Type B pancreatic cell (in vitro differentiated cells): ENCODE data around the gene TTLL4. TPM values are rescaled to one million over a fixed set of nuclear protein-coding genes. Genes with fewer than 3 reads are reported as not detected.

Experiments used
- DNase-seq: peaks from one replicate; pipeline ENCODE4 v3.0.0; 2021; ENCODE audit warnings: mixed read lengths; ENCODE audit not compliant: unreplicated experiment; ENCODE audit errors: extremely low spot score
- H3K27ac Mint-ChIP-seq: 2 replicates; pipeline ENCODE4 v1.8.0; 2021; ENCODE audit warnings: mild to moderate bottlenecking, mixed read lengths
- H3K27me3 Mint-ChIP-seq: 2 replicates; pipeline ENCODE4 v1.8.0; 2021; ENCODE audit warnings: mixed read lengths
- H3K36me3 Mint-ChIP-seq: 2 replicates; pipeline ENCODE4 v1.8.0; 2021; ENCODE audit warnings: mixed read lengths
- H3K4me1 Mint-ChIP-seq: one replicate; pipeline ENCODE4 v1.8.0; 2021; ENCODE audit warnings: mixed read lengths; ENCODE audit not compliant: unreplicated experiment
- H3K4me3 Mint-ChIP-seq: 2 replicates; pipeline ENCODE4 v1.8.0; 2021; ENCODE audit warnings: mild to moderate bottlenecking, mixed read lengths
- H3K9me3 Mint-ChIP-seq: 2 replicates; pipeline ENCODE4 v1.8.0; 2021; ENCODE audit warnings: mixed read lengths
- CTCF ChIP-seq: fragments of 200-600 bp; sonication (generic); conservative IDR thresholded peaks from 2 replicates; pipeline ENCODE4 v1.5.0; 2021; ENCODE audit warnings: antibody characterized with exemption, mild to moderate bottlenecking
- total RNA-seq: library from RNA; stranded (reverse); gene quantifications from 2 replicates; pipeline ENCODE4 v1.2.1, GENCODE V29; 2021; ENCODE audit warnings: low replicate concordance

Gene TTLL4
- total RNA-seq, 1 donor from 2014 or later, result 79.8 TPM

- no peak overlapping the region for H3K27ac Mint-ChIP-seq
- DNase-seq, result no peak
- TF ChIP-seq CTCF, result no peak
- H3K9me3 Mint-ChIP-seq, result peaks cover 5% of the 10 kb centered on the region
- H3K36me3 Mint-ChIP-seq, result peaks cover 17% of the 10 kb centered on the region
- no peak overlapping the region for H3K4me3 Mint-ChIP-seq
- H3K4me1 Mint-ChIP-seq, result peaks cover 13% of the 10 kb centered on the region
- peaks cover 12% of the 10 kb centered on the region for H3K27me3 Mint-ChIP-seq
Measured at GRCh38 chr2:218777276-218777990, 66.8 kb downstream of the TTLL4 start.

GRCh38 chr2:218780046-218780445, 69.4 kb downstream of the TTLL4 start:
- H3K9me3 Mint-ChIP-seq, result peaks cover 5% of the 10 kb centered on the region
- peak overlapping the region; percentile 15 for H3K4me3 Mint-ChIP-seq
- peaks cover 11% of the 10 kb centered on the region for H3K36me3 Mint-ChIP-seq
- DNase-seq, result no peak
- peaks cover 24% of the 10 kb centered on the region for H3K27me3 Mint-ChIP-seq
- peaks cover 23% of the 10 kb centered on the region for H3K4me1 Mint-ChIP-seq
- peak overlapping the region; percentile 34 for H3K27ac Mint-ChIP-seq
- TF ChIP-seq CTCF, result no peak

GRCh38 chr2:218780851-218781690, 70.4 kb downstream of the TTLL4 start:
- Mint-ChIP-seq H3K36me3 (peaks cover 11% of the 10 kb centered on the region), H3K27ac (peak overlapping the region; percentile 82), H3K4me1 (peaks cover 23% of the 10 kb centered on the region), H3K4me3 (peak overlapping the region; percentile 87), H3K27me3 (peaks cover 24% of the 10 kb centered on the region), H3K9me3 (peaks cover 5% of the 10 kb centered on the region)
- no peak for TF ChIP-seq CTCF
- DNase-seq, result no peak

GRCh38 chr2:218781691-218782527, 71.3 kb downstream of the TTLL4 start, which contains the start of gene CYP27A1:
Gene CYP27A1, plus strand, starts transcription at chr2:218782147. Its CDS starts 36 bp downstream, at chr2:218782183.
- H3K27ac Mint-ChIP-seq, result peak within 1 kb of the TSS; percentile 82
- H3K9me3 Mint-ChIP-seq, result peaks cover 5% of the 10 kb centered on the region
- TF ChIP-seq CTCF, result no peak
- H3K4me3 Mint-ChIP-seq, result peak within 1 kb of the TSS; percentile 90
- peaks cover 23% of the 10 kb centered on the region for H3K4me1 Mint-ChIP-seq
- peak; percentile 72 for DNase-seq
- H3K27me3 Mint-ChIP-seq, result peaks cover 24% of the 10 kb centered on the region
- peaks cover 11% of the 10 kb centered on the region for H3K36me3 Mint-ChIP-seq

- Mint-ChIP-seq H3K27me3 (peaks cover 24% of the 10 kb centered on the region), H3K36me3 (peaks cover 7% of the 10 kb centered on the region), H3K4me1 (peaks cover 23% of the 10 kb centered on the region), H3K27ac (peak overlapping the region; percentile 66), H3K9me3 (peaks cover 2% of the 10 kb centered on the region), H3K4me3 (peak overlapping the region; percentile 90)
- DNase-seq, result no peak
- no peak for TF ChIP-seq CTCF
Measured at GRCh38 chr2:218782528-218782844, 71.9 kb downstream of the TTLL4 start.
